Measurements from ENCODE around the gene ADGRG4.

ADGRG4 gene

DNA sequence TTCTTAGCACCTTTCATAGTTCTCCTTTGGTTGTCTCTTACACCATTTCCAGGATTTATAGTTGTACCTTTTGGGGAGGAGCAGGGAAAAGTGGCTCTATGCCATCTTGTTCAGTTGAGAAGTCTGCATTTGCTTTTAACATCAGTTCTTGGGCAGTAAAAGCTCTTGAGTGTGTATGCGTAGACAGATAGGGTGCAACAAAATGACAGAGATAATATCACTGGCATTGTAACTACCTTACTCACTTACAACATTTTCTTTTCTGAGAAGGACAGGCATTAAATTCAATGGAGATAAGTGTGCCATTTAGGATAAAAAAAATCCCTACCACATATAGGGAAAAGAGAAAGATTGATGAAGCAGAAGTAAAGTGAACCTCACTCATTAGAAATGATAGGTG is 38.9 kb downstream of the ADGRG4 start:
- H3K27me3 ChIP-seq (ENCODE audit: control insufficient read depth in 1 of 2, insufficient read depth in 2 of 2, low read length in 2 of 2), result peaks cover 0 to 5% of the 10 kb centered on the region in 2 donors
- no peaks in the 10 kb centered on the region for H3K36me3 ChIP-seq (ENCODE audit: insufficient read depth, low read length)
- no peak overlapping the region for H3K4me3 ChIP-seq (ENCODE audit: low read depth in 1 of 2, low read length in 2 of 2)
- H3K9me3 ChIP-seq (ENCODE audit: low read length), result no peaks in the 10 kb centered on the region
- H3K9ac ChIP-seq (ENCODE audit: low read length), result no peak overlapping the region
- H3K27ac ChIP-seq (ENCODE audit: low read depth, low read length), result no peak overlapping the region
- no peaks in the 10 kb centered on the region for H3K4me1 ChIP-seq (ENCODE audit: insufficient read depth, low read length)

DNA sequence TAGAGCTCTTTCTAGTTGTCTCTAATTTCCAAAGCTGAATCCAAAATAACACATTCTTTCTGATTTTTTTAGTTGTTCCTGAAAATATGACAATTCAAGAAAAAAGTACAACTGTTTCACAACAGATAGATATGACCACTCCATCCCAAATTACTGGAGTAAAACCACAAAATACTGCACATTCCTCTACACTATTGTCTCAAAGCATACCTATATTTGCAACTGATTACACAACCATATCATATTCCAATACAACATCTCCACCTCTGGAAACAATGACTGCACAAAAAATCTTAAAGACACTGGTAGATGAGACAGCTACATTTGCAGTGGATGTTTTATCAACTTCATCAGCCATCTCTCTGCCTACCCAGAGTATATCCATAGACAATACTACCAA is 43.6 kb downstream of the ADGRG4 start:
- Histone ChIP-seq H3K36me3 (ENCODE audit: insufficient read depth, low read length) (no peaks in the 10 kb centered on the region), H3K27me3 (ENCODE audit: control insufficient read depth in 1 of 2, insufficient read depth in 2 of 2, low read length in 2 of 2) (peaks cover 0 to 5% of the 10 kb centered on the region in 2 donors), H3K27ac (ENCODE audit: low read depth, low read length) (no peak overlapping the region), H3K9ac (ENCODE audit: low read length) (no peak overlapping the region), H3K9me3 (ENCODE audit: low read length) (no peaks in the 10 kb centered on the region), H3K4me1 (ENCODE audit: insufficient read depth, low read length) (no peaks in the 10 kb centered on the region), H3K4me3 (ENCODE audit: low read depth in 1 of 2, low read length in 2 of 2) (no peak overlapping the region)

DNA sequence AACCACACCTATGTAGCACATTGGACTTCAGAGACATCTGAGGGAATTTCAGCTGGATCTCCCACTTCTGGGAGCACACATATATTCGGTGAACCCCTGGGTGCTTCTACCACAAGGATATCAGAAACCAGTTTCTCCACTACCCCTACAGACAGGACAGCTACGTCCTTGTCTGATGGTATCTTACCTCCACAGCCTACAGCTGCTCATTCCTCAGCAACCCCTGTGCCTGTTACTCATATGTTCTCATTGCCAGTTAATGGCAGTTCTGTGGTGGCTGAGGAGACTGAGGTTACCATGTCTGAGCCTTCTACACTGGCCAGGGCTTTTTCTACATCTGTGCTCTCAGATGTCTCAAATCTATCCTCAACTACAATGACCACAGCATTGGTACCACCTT is 45.7 kb downstream of the ADGRG4 start:
- peaks cover 0 to 5% of the 10 kb centered on the region in 2 donors for H3K27me3 ChIP-seq (ENCODE audit: control insufficient read depth in 1 of 2, insufficient read depth in 2 of 2, low read length in 2 of 2)
- no peak overlapping the region for H3K27ac ChIP-seq (ENCODE audit: low read depth, low read length)
- H3K4me3 ChIP-seq (ENCODE audit: low read depth in 1 of 2, low read length in 2 of 2), result no peak overlapping the region
- no peaks in the 10 kb centered on the region for H3K4me1 ChIP-seq (ENCODE audit: insufficient read depth, low read length)
- H3K9me3 ChIP-seq (ENCODE audit: low read length), result no peaks in the 10 kb centered on the region
- H3K36me3 ChIP-seq (ENCODE audit: insufficient read depth, low read length), result no peaks in the 10 kb centered on the region
- no peak overlapping the region for H3K9ac ChIP-seq (ENCODE audit: low read length)

DNA sequence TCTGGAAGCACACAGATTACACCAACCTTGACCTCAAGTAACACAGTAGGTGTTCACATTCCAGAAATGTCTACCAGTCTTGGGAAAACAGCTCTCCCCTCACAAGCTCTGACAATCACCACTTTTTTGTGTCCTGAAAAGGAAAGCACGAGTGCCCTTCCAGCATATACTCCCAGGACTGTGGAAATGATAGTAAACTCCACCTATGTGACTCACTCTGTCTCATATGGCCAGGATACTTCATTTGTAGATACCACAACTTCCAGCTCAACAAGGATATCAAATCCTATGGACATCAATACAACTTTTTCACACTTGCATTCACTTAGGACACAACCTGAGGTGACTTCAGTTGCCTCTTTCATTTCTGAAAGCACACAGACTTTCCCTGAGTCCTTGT is 46.9 kb downstream of the ADGRG4 start:
- no peaks in the 10 kb centered on the region for H3K27me3 ChIP-seq (ENCODE audit: control insufficient read depth in 1 of 2, insufficient read depth in 2 of 2, low read length in 2 of 2)
- no peak overlapping the region for H3K27ac ChIP-seq (ENCODE audit: low read depth, low read length)

DNA sequence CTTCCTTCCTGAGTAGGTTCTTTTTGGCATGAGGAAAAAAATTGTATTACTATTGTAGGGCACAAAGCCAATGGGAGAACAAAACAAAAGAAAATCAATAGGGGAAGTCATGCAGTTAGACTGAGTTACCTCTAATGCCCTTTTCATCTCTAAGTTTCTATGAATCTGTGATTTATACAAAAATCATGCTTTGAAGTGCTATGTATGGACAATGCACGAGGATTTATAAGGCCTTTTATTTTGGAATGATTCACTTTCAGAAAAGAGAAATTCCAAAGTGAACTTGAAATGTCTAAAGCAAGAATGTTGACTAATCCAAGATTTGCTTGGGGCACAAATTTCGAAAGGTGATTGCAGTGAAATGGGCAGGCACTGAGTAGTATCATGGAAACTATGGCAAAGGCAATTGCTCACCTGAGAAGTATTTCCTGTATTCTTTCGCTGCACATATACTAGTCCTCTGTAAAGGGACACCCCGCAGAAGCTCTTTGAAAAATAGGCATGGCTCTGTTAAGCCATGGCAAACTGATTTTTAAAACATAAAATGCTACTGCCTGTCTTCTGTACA is 52.8 kb downstream of the ADGRG4 start:
- Histone ChIP-seq H3K4me3 (ENCODE audit: low read depth in 1 of 2, low read length in 2 of 2) (no peak overlapping the region), H3K9ac (ENCODE audit: low read length) (no peak overlapping the region), H3K36me3 (ENCODE audit: insufficient read depth, low read length) (no peaks in the 10 kb centered on the region), H3K9me3 (ENCODE audit: low read length) (no peaks in the 10 kb centered on the region), H3K27me3 (ENCODE audit: control insufficient read depth in 1 of 2, insufficient read depth in 2 of 2, low read length in 2 of 2) (no peaks in the 10 kb centered on the region), H3K27ac (ENCODE audit: low read depth, low read length) (no peak overlapping the region), H3K4me1 (ENCODE audit: insufficient read depth, low read length) (no peaks in the 10 kb centered on the region)

More for the DNA sequence above, 46.9 kb downstream of the ADGRG4 start:
- no peaks in the 10 kb centered on the region for H3K4me1 ChIP-seq (ENCODE audit: insufficient read depth, low read length)
- H3K4me3 ChIP-seq (ENCODE audit: low read depth in 1 of 2, low read length in 2 of 2), result no peak overlapping the region
- no peaks in the 10 kb centered on the region for H3K9me3 ChIP-seq (ENCODE audit: low read length)
- H3K9ac ChIP-seq (ENCODE audit: low read length), result no peak overlapping the region
- H3K36me3 ChIP-seq (ENCODE audit: insufficient read depth, low read length), result no peaks in the 10 kb centered on the region

DNA sequence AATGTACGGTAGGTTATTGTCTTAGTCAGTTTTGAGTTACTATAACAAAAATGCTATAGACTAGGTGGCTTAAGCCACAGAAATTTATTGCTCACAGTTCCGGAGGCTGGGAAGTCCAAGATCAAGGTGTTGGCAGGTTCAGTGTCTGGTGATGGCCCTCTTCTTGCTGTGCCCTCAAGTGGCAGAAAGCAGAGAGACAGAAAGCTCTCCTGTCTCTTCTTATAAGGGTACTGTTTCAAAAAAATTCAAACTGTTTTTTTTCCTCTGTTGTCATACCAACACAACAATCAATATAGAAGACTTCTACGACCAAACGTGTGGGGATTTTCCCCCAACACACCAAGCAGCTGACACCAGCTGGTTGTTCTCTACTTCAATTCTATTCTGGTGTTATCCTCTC is 53.4 kb downstream of the ADGRG4 start:
- Histone ChIP-seq H3K27ac (ENCODE audit: low read depth, low read length) (no peak overlapping the region), H3K36me3 (ENCODE audit: insufficient read depth, low read length) (no peaks in the 10 kb centered on the region), H3K9me3 (ENCODE audit: low read length) (no peaks in the 10 kb centered on the region), H3K9ac (ENCODE audit: low read length) (no peak overlapping the region), H3K27me3 (ENCODE audit: control insufficient read depth in 1 of 2, insufficient read depth in 2 of 2, low read length in 2 of 2) (no peaks in the 10 kb centered on the region), H3K4me1 (ENCODE audit: insufficient read depth, low read length) (no peaks in the 10 kb centered on the region), H3K4me3 (ENCODE audit: low read depth in 1 of 2, low read length in 2 of 2) (no peak overlapping the region)

DNA sequence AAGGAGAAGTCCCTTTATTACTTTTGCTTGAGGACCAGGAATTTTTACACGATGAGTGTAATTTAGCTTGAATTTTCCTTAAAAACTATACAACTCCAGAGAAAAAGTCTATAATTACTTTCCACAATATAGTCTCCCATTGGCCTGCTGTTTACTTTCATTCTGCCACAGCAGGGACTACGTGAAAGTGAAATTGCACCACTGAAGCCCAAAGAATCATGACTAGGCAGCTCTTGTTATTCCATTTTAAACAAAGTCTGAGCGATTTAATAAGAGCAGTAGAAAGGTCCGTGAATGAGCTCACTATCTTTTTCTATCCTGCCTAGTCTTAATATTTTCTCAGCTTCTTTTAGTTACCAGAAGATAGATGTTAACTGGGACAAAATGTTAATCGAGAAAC is 68.6 kb downstream of the ADGRG4 start:
- Histone ChIP-seq H3K27ac (ENCODE audit: low read depth, low read length) (no peak overlapping the region), H3K9ac (ENCODE audit: low read length) (no peak overlapping the region), H3K36me3 (ENCODE audit: insufficient read depth, low read length) (no peaks in the 10 kb centered on the region), H3K27me3 (ENCODE audit: control insufficient read depth in 1 of 2, insufficient read depth in 2 of 2, low read length in 2 of 2) (no peaks in the 10 kb centered on the region), H3K4me1 (ENCODE audit: insufficient read depth, low read length) (no peaks in the 10 kb centered on the region), H3K4me3 (ENCODE audit: low read depth in 1 of 2, low read length in 2 of 2) (no peak overlapping the region), H3K9me3 (ENCODE audit: low read length) (no peaks in the 10 kb centered on the region)

DNA sequence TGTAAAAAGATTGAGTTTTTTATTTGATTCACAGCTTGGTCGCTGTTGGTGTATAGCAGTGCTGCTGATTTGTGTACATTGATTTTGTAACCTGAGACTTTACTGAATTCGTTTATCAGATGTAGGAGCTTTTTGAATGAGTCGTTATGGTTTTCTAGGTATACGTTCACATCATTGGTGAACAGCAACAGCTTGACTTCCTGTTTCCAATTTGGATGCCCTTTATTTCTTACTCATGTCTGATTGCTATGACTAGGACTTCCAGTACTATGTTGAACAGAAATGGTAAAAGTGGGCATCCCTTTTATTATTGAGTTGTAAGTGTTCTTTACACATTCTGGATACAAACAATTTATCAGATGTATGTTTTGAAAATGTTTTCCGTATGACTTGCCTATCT is 76.0 kb downstream of the ADGRG4 start:
- no peaks in the 10 kb centered on the region for H3K9me3 ChIP-seq (ENCODE audit: low read length)
- H3K4me3 ChIP-seq (ENCODE audit: low read depth in 1 of 2, low read length in 2 of 2), result no peak overlapping the region
- H3K36me3 ChIP-seq (ENCODE audit: insufficient read depth, low read length), result no peaks in the 10 kb centered on the region

DNA sequence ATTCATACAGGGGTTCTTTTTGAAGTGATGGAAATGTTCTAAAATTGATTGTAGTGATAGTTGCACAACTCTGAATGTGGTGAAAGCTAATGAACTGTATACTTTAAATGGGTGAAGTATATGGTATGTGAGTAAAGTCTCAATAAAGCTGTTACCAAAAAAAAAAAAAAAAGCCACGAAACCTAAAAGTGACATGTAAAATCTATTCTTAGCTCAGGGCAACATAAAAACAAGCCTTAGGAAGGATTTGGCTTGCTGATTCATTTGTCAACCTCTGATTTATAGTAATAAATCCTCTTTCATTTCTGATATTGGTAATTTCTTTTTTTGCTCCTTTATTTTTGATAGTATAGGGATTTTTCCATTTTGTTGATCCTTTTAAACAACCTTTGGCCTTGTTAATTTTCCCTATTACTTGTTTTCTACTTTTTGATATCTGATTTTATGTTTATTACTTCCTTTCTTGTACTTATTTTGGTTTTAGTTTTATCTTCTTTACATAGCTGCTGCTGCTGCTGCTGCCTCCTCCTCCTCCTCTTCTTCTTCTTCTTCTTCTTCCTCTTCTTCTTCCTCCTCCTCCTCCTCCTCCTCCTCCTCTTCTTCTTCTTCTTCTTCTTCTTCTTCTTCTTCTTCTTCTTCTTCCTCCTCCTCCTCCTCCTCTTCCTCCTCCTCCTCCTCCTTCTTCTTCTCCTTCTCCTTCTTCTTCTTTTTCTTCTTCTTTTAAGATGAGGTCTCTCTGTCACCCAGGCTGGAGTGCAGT is 79.4 kb downstream of the ADGRG4 start:
- Histone ChIP-seq H3K9ac (ENCODE audit: low read length) (no peak overlapping the region), H3K27me3 (ENCODE audit: control insufficient read depth in 1 of 2, insufficient read depth in 2 of 2, low read length in 2 of 2) (no peaks in the 10 kb centered on the region), H3K4me3 (ENCODE audit: low read depth in 1 of 2, low read length in 2 of 2) (no peak overlapping the region), H3K36me3 (ENCODE audit: insufficient read depth, low read length) (no peaks in the 10 kb centered on the region), H3K27ac (ENCODE audit: low read depth, low read length) (no peak overlapping the region), H3K4me1 (ENCODE audit: insufficient read depth, low read length) (no peaks in the 10 kb centered on the region), H3K9me3 (ENCODE audit: low read length) (no peaks in the 10 kb centered on the region)

More for the DNA sequence above, 76.0 kb downstream of the ADGRG4 start:
- H3K9ac ChIP-seq (ENCODE audit: low read length), result no peak overlapping the region
- no peaks in the 10 kb centered on the region for H3K27me3 ChIP-seq (ENCODE audit: control insufficient read depth in 1 of 2, insufficient read depth in 2 of 2, low read length in 2 of 2)
- no peaks in the 10 kb centered on the region for H3K4me1 ChIP-seq (ENCODE audit: insufficient read depth, low read length)
- no peak overlapping the region for H3K27ac ChIP-seq (ENCODE audit: low read depth, low read length)

DNA sequence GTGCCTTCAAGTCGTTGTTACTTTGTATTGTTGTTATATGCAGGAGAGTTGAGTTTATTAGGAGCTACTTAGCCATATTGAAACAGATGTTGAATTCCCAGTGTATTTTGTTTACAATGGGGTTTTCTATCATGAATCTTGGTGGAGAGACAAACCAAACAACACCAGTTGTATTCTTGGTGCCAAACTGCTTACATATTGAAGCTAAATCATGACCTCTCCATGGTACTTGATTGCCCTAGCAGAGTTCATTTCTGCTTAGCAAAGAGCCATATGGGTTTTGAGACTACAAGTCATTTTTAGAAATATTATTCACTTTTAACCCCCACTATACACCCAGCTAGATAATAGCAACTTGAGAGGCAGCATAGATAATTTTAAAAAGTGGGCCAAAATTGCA is 85.4 kb downstream of the ADGRG4 start:
- Histone ChIP-seq H3K9ac (ENCODE audit: low read length) (no peak overlapping the region), H3K27me3 (ENCODE audit: control insufficient read depth in 1 of 2, insufficient read depth in 2 of 2, low read length in 2 of 2) (no peaks in the 10 kb centered on the region), H3K4me1 (ENCODE audit: insufficient read depth, low read length) (no peaks in the 10 kb centered on the region), H3K36me3 (ENCODE audit: insufficient read depth, low read length) (no peaks in the 10 kb centered on the region), H3K4me3 (ENCODE audit: low read depth in 1 of 2, low read length in 2 of 2) (no peak overlapping the region), H3K27ac (ENCODE audit: low read depth, low read length) (no peak overlapping the region), H3K9me3 (ENCODE audit: low read length) (no peaks in the 10 kb centered on the region)

DNA sequence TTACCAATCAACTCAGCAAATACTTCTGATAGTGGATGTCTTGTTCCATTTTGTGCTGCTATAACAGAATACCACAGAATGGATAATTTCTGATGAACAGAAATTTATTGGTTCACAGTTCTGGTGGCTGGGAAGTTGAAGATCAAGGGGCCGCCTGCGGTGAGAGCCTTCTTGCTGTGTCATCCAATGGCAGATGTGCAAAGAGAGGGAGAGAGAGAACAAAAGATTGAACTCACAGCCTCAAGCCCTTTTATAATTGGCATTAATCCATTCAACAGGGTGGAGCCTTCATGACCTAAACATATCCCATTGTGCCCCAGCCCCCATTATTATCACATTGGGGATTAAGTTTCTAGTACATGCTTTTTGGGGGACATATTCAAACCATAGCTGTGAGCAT is 86.1 kb downstream of the ADGRG4 start:
- H3K9me3 ChIP-seq (ENCODE audit: low read length), result no peaks in the 10 kb centered on the region
- H3K4me3 ChIP-seq (ENCODE audit: low read depth in 1 of 2, low read length in 2 of 2), result no peak overlapping the region
- H3K27ac ChIP-seq (ENCODE audit: low read depth, low read length), result no peak overlapping the region
- H3K9ac ChIP-seq (ENCODE audit: low read length), result no peak overlapping the region
- no peaks in the 10 kb centered on the region for H3K27me3 ChIP-seq (ENCODE audit: control insufficient read depth in 1 of 2, insufficient read depth in 2 of 2, low read length in 2 of 2)
- no peaks in the 10 kb centered on the region for H3K4me1 ChIP-seq (ENCODE audit: insufficient read depth, low read length)
- no peaks in the 10 kb centered on the region for H3K36me3 ChIP-seq (ENCODE audit: insufficient read depth, low read length)

DNA sequence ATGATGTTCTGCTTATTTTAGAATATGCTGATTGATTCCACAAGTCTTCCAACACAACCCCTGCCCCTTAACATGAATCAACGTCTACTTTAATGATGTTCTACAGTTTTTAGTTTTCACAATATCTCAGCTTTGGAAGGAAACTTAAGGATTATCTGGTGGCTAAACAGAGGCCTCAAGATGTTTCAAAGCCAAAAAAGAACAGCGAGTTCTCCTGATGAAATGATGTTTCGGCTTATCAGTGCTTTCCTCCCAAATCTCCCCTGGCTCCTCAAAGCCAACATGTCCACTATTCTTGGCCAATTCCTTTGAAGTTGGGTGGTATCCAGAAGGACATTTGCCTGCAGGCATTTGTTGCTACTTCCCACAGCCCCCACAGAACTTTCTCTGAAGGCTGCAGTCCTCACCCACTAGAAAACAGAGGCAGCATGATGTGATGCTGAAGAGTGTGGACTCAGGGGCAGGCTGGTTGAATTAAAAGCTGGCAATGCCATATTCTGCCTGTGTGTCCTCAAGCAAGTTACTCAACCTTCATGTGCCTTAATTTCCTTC is 87.3 kb downstream of the ADGRG4 start:
- H3K27ac ChIP-seq (ENCODE audit: low read depth, low read length), result no peak overlapping the region
- H3K36me3 ChIP-seq (ENCODE audit: insufficient read depth, low read length), result no peaks in the 10 kb centered on the region
- no peaks in the 10 kb centered on the region for H3K9me3 ChIP-seq (ENCODE audit: low read length)
- no peaks in the 10 kb centered on the region for H3K4me1 ChIP-seq (ENCODE audit: insufficient read depth, low read length)
- no peak overlapping the region for H3K4me3 ChIP-seq (ENCODE audit: low read depth in 1 of 2, low read length in 2 of 2)
- H3K27me3 ChIP-seq (ENCODE audit: control insufficient read depth in 1 of 2, insufficient read depth in 2 of 2, low read length in 2 of 2), result no peaks in the 10 kb centered on the region
- no peak overlapping the region for H3K9ac ChIP-seq (ENCODE audit: low read length)

Measured in muscle layer of colon (tissue), 2 donors.